Measurements from ENCODE around the gene PLCB1.

The PLCB1 gene

GRCh38 chr20:8470156-8470555 is 338.1 kb downstream of the PLCB1 start:
- Histone ChIP-seq H3K27me3 (ENCODE audit: control insufficient read depth in 2 of 2, insufficient read depth in 2 of 2, low read length in 2 of 2) (no peaks in the 10 kb centered on the region), H3K9ac (ENCODE audit: low read depth in 1 of 2, low read length in 2 of 2) (no peak overlapping the region), H3K27ac (ENCODE audit: low read depth in 2 of 2, low read length in 2 of 2) (no peak overlapping the region), H3K9me3 (ENCODE audit: control insufficient read depth in 2 of 2, low read length in 2 of 2) (no peaks in the 10 kb centered on the region), H3K4me3 (ENCODE audit: low read length in 2 of 2) (no peak overlapping the region), H3K36me3 (ENCODE audit: control insufficient read depth in 2 of 2, insufficient read depth in 2 of 2, low read length in 2 of 2) (no peaks in the 10 kb centered on the region), H3K4me1 (ENCODE audit: control insufficient read depth in 2 of 2, insufficient read depth in 2 of 2, low read length in 2 of 2) (no peaks in the 10 kb centered on the region)

- H3K36me3 ChIP-seq (ENCODE audit: control insufficient read depth in 2 of 2, insufficient read depth in 2 of 2, low read length in 2 of 2): no peaks in the 10 kb centered on the region
- no peaks in the 10 kb centered on the region for H3K27me3 ChIP-seq (ENCODE audit: control insufficient read depth in 2 of 2, insufficient read depth in 2 of 2, low read length in 2 of 2)
- no peak overlapping the region for H3K4me3 ChIP-seq (ENCODE audit: low read length in 2 of 2)
- H3K4me1 ChIP-seq (ENCODE audit: control insufficient read depth in 2 of 2, insufficient read depth in 2 of 2, low read length in 2 of 2): no peaks in the 10 kb centered on the region
- no peak overlapping the region for H3K27ac ChIP-seq (ENCODE audit: low read depth in 2 of 2, low read length in 2 of 2)
- no peaks in the 10 kb centered on the region for H3K9me3 ChIP-seq (ENCODE audit: control insufficient read depth in 2 of 2, low read length in 2 of 2)
- H3K9ac ChIP-seq (ENCODE audit: low read depth in 1 of 2, low read length in 2 of 2): no peak overlapping the region
Observed at GRCh38 chr20:8471465-8471864, 339.4 kb downstream of the PLCB1 start.

- Histone ChIP-seq H3K9me3 (ENCODE audit: control insufficient read depth in 2 of 2, low read length in 2 of 2) (no peaks in the 10 kb centered on the region), H3K27me3 (ENCODE audit: control insufficient read depth in 2 of 2, insufficient read depth in 2 of 2, low read length in 2 of 2) (no peaks in the 10 kb centered on the region), H3K4me1 (ENCODE audit: control insufficient read depth in 2 of 2, insufficient read depth in 2 of 2, low read length in 2 of 2) (no peaks in the 10 kb centered on the region), H3K36me3 (ENCODE audit: control insufficient read depth in 2 of 2, insufficient read depth in 2 of 2, low read length in 2 of 2) (no peaks in the 10 kb centered on the region), H3K27ac (ENCODE audit: low read depth in 2 of 2, low read length in 2 of 2) (no peak overlapping the region), H3K4me3 (ENCODE audit: low read length in 2 of 2) (no peak overlapping the region), H3K9ac (ENCODE audit: low read depth in 1 of 2, low read length in 2 of 2) (no peak overlapping the region)
Observed at GRCh38 chr20:8473459-8473858, 341.4 kb downstream of the PLCB1 start.

- H3K36me3 ChIP-seq (ENCODE audit: control insufficient read depth in 2 of 2, insufficient read depth in 2 of 2, low read length in 2 of 2): no peaks in the 10 kb centered on the region
- no peak overlapping the region for H3K4me3 ChIP-seq (ENCODE audit: low read length in 2 of 2)
- no peaks in the 10 kb centered on the region for H3K27me3 ChIP-seq (ENCODE audit: control insufficient read depth in 2 of 2, insufficient read depth in 2 of 2, low read length in 2 of 2)
- H3K27ac ChIP-seq (ENCODE audit: low read depth in 2 of 2, low read length in 2 of 2): no peak overlapping the region
- H3K9me3 ChIP-seq (ENCODE audit: control insufficient read depth in 2 of 2, low read length in 2 of 2): no peaks in the 10 kb centered on the region
- H3K9ac ChIP-seq (ENCODE audit: low read depth in 1 of 2, low read length in 2 of 2): no peak overlapping the region
- H3K4me1 ChIP-seq (ENCODE audit: control insufficient read depth in 2 of 2, insufficient read depth in 2 of 2, low read length in 2 of 2): no peaks in the 10 kb centered on the region
Observed at GRCh38 chr20:8474027-8474668, 342.1 kb downstream of the PLCB1 start.

- Histone ChIP-seq H3K36me3 (ENCODE audit: control insufficient read depth in 2 of 2, insufficient read depth in 2 of 2, low read length in 2 of 2) (no peaks in the 10 kb centered on the region), H3K4me3 (ENCODE audit: low read length in 2 of 2) (no peak overlapping the region), H3K27me3 (ENCODE audit: control insufficient read depth in 2 of 2, insufficient read depth in 2 of 2, low read length in 2 of 2) (no peaks in the 10 kb centered on the region), H3K4me1 (ENCODE audit: control insufficient read depth in 2 of 2, insufficient read depth in 2 of 2, low read length in 2 of 2) (no peaks in the 10 kb centered on the region), H3K9me3 (ENCODE audit: control insufficient read depth in 2 of 2, low read length in 2 of 2) (no peaks in the 10 kb centered on the region), H3K27ac (ENCODE audit: low read depth in 2 of 2, low read length in 2 of 2) (no peak overlapping the region), H3K9ac (ENCODE audit: low read depth in 1 of 2, low read length in 2 of 2) (no peak overlapping the region)
Observed at GRCh38 chr20:8476021-8476420, 344.0 kb downstream of the PLCB1 start.

GRCh38 chr20:8480597-8480996 is 348.5 kb downstream of the PLCB1 start:
- no peaks in the 10 kb centered on the region for H3K4me1 ChIP-seq (ENCODE audit: control insufficient read depth in 2 of 2, insufficient read depth in 2 of 2, low read length in 2 of 2)
- H3K36me3 ChIP-seq (ENCODE audit: control insufficient read depth in 2 of 2, insufficient read depth in 2 of 2, low read length in 2 of 2): no peaks in the 10 kb centered on the region

GRCh38 chr20:8487696-8488095 is 355.6 kb downstream of the PLCB1 start:
- H3K27me3 ChIP-seq (ENCODE audit: control insufficient read depth in 2 of 2, insufficient read depth in 2 of 2, low read length in 2 of 2): no peaks in the 10 kb centered on the region
- H3K4me3 ChIP-seq (ENCODE audit: low read length in 2 of 2): no peak overlapping the region
- H3K9me3 ChIP-seq (ENCODE audit: control insufficient read depth in 2 of 2, low read length in 2 of 2): no peaks in the 10 kb centered on the region
- no peak overlapping the region for H3K27ac ChIP-seq (ENCODE audit: low read depth in 2 of 2, low read length in 2 of 2)
- H3K36me3 ChIP-seq (ENCODE audit: control insufficient read depth in 2 of 2, insufficient read depth in 2 of 2, low read length in 2 of 2): no peaks in the 10 kb centered on the region
- H3K4me1 ChIP-seq (ENCODE audit: control insufficient read depth in 2 of 2, insufficient read depth in 2 of 2, low read length in 2 of 2): no peaks in the 10 kb centered on the region
- no peak overlapping the region for H3K9ac ChIP-seq (ENCODE audit: low read depth in 1 of 2, low read length in 2 of 2)

More at GRCh38 chr20:8480597-8480996, 348.5 kb downstream of the PLCB1 start:
- H3K9ac ChIP-seq (ENCODE audit: low read depth in 1 of 2, low read length in 2 of 2): no peak overlapping the region
- no peak overlapping the region for H3K4me3 ChIP-seq (ENCODE audit: low read length in 2 of 2)
- H3K27ac ChIP-seq (ENCODE audit: low read depth in 2 of 2, low read length in 2 of 2): no peak overlapping the region
- no peaks in the 10 kb centered on the region for H3K9me3 ChIP-seq (ENCODE audit: control insufficient read depth in 2 of 2, low read length in 2 of 2)
- no peaks in the 10 kb centered on the region for H3K27me3 ChIP-seq (ENCODE audit: control insufficient read depth in 2 of 2, insufficient read depth in 2 of 2, low read length in 2 of 2)

- no peak overlapping the region for H3K9ac ChIP-seq (ENCODE audit: low read depth in 1 of 2, low read length in 2 of 2)
- no peaks in the 10 kb centered on the region for H3K36me3 ChIP-seq (ENCODE audit: control insufficient read depth in 2 of 2, insufficient read depth in 2 of 2, low read length in 2 of 2)
- no peaks in the 10 kb centered on the region for H3K4me1 ChIP-seq (ENCODE audit: control insufficient read depth in 2 of 2, insufficient read depth in 2 of 2, low read length in 2 of 2)
- H3K4me3 ChIP-seq (ENCODE audit: low read length in 2 of 2): no peak overlapping the region
- no peaks in the 10 kb centered on the region for H3K27me3 ChIP-seq (ENCODE audit: control insufficient read depth in 2 of 2, insufficient read depth in 2 of 2, low read length in 2 of 2)
- H3K27ac ChIP-seq (ENCODE audit: low read depth in 2 of 2, low read length in 2 of 2): no peak overlapping the region
- no peaks in the 10 kb centered on the region for H3K9me3 ChIP-seq (ENCODE audit: control insufficient read depth in 2 of 2, low read length in 2 of 2)
Observed at GRCh38 chr20:8489094-8489883, 357.2 kb downstream of the PLCB1 start.

GRCh38 chr20:8490076-8490830 is 358.2 kb downstream of the PLCB1 start:
- Histone ChIP-seq H3K4me3 (ENCODE audit: low read length in 2 of 2) (no peak overlapping the region), H3K9ac (ENCODE audit: low read depth in 1 of 2, low read length in 2 of 2) (no peak overlapping the region), H3K27me3 (ENCODE audit: control insufficient read depth in 2 of 2, insufficient read depth in 2 of 2, low read length in 2 of 2) (no peaks in the 10 kb centered on the region), H3K27ac (ENCODE audit: low read depth in 2 of 2, low read length in 2 of 2) (no peak overlapping the region), H3K36me3 (ENCODE audit: control insufficient read depth in 2 of 2, insufficient read depth in 2 of 2, low read length in 2 of 2) (no peaks in the 10 kb centered on the region), H3K4me1 (ENCODE audit: control insufficient read depth in 2 of 2, insufficient read depth in 2 of 2, low read length in 2 of 2) (no peaks in the 10 kb centered on the region), H3K9me3 (ENCODE audit: control insufficient read depth in 2 of 2, low read length in 2 of 2) (no peaks in the 10 kb centered on the region)

GRCh38 chr20:8492173-8492572 is 360.1 kb downstream of the PLCB1 start:
- H3K27ac ChIP-seq (ENCODE audit: low read depth in 2 of 2, low read length in 2 of 2): no peak overlapping the region
- no peaks in the 10 kb centered on the region for H3K36me3 ChIP-seq (ENCODE audit: control insufficient read depth in 2 of 2, insufficient read depth in 2 of 2, low read length in 2 of 2)
- no peak overlapping the region for H3K4me3 ChIP-seq (ENCODE audit: low read length in 2 of 2)
- no peaks in the 10 kb centered on the region for H3K4me1 ChIP-seq (ENCODE audit: control insufficient read depth in 2 of 2, insufficient read depth in 2 of 2, low read length in 2 of 2)
- no peaks in the 10 kb centered on the region for H3K9me3 ChIP-seq (ENCODE audit: control insufficient read depth in 2 of 2, low read length in 2 of 2)
- no peaks in the 10 kb centered on the region for H3K27me3 ChIP-seq (ENCODE audit: control insufficient read depth in 2 of 2, insufficient read depth in 2 of 2, low read length in 2 of 2)
- no peak overlapping the region for H3K9ac ChIP-seq (ENCODE audit: low read depth in 1 of 2, low read length in 2 of 2)
